ENCODE results near the gene GIMAP5. TPM values are rescaled to one million over a fixed set of nuclear protein-coding genes. Genes with fewer than 3 reads are reported as not detected.

The GIMAP5 gene
- total RNA-seq, 1 donor from 2014 or later = 21.4 TPM

DNA sequence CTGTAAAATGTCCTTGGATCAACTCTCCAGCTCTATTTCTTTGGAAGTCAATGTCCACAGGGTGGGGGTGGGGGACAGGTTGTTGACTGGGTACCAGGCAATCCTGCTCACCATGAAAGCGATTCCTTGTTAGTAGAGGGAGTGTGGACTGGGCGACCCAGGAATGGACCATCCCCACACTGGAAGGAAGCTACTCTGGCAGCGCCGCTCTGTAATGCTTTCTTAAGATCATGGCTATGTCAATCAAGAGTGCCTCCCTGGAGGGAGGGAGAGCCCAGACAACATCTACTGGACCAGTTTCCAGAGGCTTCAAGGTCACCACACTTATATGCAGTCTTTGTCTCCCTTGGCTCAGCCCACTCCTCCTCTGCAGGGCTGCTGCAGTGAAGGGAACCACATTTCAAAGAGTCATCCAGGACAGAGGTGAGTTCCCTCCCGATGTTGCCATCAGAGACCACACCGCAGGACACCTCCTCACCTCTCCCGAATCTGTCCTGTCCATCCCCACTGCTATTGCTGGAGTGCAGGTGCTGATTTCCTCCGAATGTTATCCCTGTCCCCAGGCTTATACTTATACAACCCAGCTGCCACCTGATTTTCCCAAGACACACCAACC, 6.9 kb downstream of the GIMAP5 start:
- Histone ChIP-seq H3K27ac (ENCODE audit: low read depth, low read length) (no peak overlapping the region), H3K27me3 (ENCODE audit: control insufficient read depth in 3 of 3, insufficient read depth in 3 of 3, low read length in 3 of 3) (peaks cover 0 to 8% (median 0%) of the 10 kb centered on the region in 3 donors), H3K4me1 (ENCODE audit: control insufficient read depth in 3 of 3, insufficient read depth in 3 of 3, low read length in 3 of 3) (peaks cover 8 to 18% (median 11%) of the 10 kb centered on the region in 3 donors), H3K4me3 (ENCODE audit: low read length in 3 of 3) (no peak overlapping the region), H3K9me3 (ENCODE audit: control insufficient read depth in 3 of 3, low read length in 3 of 3) (no peaks in the 10 kb centered on the region), H3K9ac (ENCODE audit: low read depth in 1 of 3, low read length in 3 of 3) (no peak overlapping the region), H3K36me3 (ENCODE audit: control insufficient read depth in 3 of 3, insufficient read depth in 3 of 3, low read length in 3 of 3) (peaks cover 0 to 5% (median 2%) of the 10 kb centered on the region in 3 donors)

DNA sequence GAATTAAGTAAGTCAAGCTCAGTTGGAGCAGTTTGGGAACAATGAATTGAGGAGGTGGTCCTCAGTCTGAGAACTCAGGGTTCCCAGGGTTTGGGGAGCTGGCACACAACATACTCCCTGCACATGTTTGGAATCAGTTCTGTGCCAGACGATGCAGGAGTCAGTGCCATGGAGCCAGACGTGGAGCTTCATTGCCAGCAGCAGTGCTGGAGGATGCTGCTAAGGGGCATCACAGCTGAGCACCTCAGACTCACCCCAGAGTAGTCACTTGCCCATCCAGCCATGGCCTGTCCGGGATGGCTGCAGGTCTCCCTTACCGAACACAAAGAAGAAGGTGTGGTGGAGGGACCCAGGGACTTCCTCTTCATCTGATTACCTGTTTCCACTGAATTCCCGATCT, 7.9 kb downstream of the GIMAP5 start:
- Histone ChIP-seq H3K9me3 (ENCODE audit: control insufficient read depth in 3 of 3, low read length in 3 of 3) (no peaks in the 10 kb centered on the region), H3K9ac (ENCODE audit: low read depth in 1 of 3, low read length in 3 of 3) (no peak overlapping the region), H3K27me3 (ENCODE audit: control insufficient read depth in 3 of 3, insufficient read depth in 3 of 3, low read length in 3 of 3) (peaks cover 0 to 8% (median 0%) of the 10 kb centered on the region in 3 donors), H3K4me3 (ENCODE audit: low read length in 3 of 3) (no peak overlapping the region), H3K36me3 (ENCODE audit: control insufficient read depth in 3 of 3, insufficient read depth in 3 of 3, low read length in 3 of 3) (peaks cover 0 to 5% (median 2%) of the 10 kb centered on the region in 3 donors), H3K27ac (ENCODE audit: low read depth, low read length) (no peak overlapping the region), H3K4me1 (ENCODE audit: control insufficient read depth in 3 of 3, insufficient read depth in 3 of 3, low read length in 3 of 3) (peaks cover 8 to 18% (median 11%) of the 10 kb centered on the region in 3 donors)

DNA sequence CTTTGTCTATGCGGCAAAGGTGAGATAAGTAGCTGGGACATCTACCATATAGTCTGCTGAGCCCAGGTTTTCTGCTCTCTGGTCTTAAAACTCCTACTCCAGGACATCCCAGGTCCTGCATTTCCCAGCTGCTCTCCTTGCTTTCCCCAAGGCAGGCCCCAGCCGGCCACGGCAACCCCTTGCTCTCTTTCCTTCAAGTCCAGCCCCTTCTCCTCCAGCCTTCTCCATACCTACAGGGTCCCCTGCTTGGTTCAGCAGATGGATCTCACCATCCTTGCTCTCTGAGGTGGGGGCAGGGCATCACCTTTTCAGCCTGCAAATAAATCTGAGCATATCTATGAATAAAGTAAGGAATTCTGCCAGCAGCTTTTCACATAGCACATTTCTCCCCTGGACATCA, 8.7 kb downstream of the GIMAP5 start:
- H3K27ac ChIP-seq (ENCODE audit: low read depth, low read length) = no peak overlapping the region
- H3K36me3 ChIP-seq (ENCODE audit: control insufficient read depth in 3 of 3, insufficient read depth in 3 of 3, low read length in 3 of 3) = peaks cover 0 to 4% (median 2%) of the 10 kb centered on the region in 3 donors
- H3K27me3 ChIP-seq (ENCODE audit: control insufficient read depth in 3 of 3, insufficient read depth in 3 of 3, low read length in 3 of 3) = peaks cover 0 to 8% (median 0%) of the 10 kb centered on the region in 3 donors
- peaks cover 5 to 18% (median 11%) of the 10 kb centered on the region in 3 donors for H3K4me1 ChIP-seq (ENCODE audit: control insufficient read depth in 3 of 3, insufficient read depth in 3 of 3, low read length in 3 of 3)
- no peaks in the 10 kb centered on the region for H3K9me3 ChIP-seq (ENCODE audit: control insufficient read depth in 3 of 3, low read length in 3 of 3)
- no peak overlapping the region for H3K9ac ChIP-seq (ENCODE audit: low read depth in 1 of 3, low read length in 3 of 3)
- no peak overlapping the region for H3K4me3 ChIP-seq (ENCODE audit: low read length in 3 of 3)

DNA sequence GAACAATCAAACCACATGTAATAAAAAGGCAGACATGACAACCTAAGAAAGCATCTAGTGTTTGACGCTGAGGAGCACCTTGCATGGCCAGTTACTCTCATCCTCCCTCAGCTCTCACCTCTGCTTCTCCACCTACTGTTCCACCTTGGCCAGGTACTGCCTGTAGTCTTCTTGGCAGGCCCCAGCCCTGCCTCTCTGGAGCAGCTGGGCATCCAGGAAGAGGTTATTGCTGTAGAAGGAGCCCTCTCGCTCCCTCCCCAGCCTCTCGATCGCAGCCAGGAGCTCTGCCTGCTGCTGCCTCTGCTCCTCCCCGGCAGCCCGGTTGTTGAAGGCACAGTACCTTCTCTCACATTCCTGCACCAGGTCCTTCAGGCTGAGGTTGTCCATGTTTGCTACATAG, 9.7 kb downstream of the GIMAP5 start:
- H3K9ac ChIP-seq (ENCODE audit: low read depth in 1 of 3, low read length in 3 of 3) = no peak overlapping the region
- H3K4me3 ChIP-seq (ENCODE audit: low read length in 3 of 3) = no peak overlapping the region
- H3K36me3 ChIP-seq (ENCODE audit: control insufficient read depth in 3 of 3, insufficient read depth in 3 of 3, low read length in 3 of 3) = peaks cover 0 to 2% (median 2%) of the 10 kb centered on the region in 3 donors
- no peaks in the 10 kb centered on the region for H3K9me3 ChIP-seq (ENCODE audit: control insufficient read depth in 3 of 3, low read length in 3 of 3)
- peaks cover 5 to 14% (median 11%) of the 10 kb centered on the region in 3 donors for H3K4me1 ChIP-seq (ENCODE audit: control insufficient read depth in 3 of 3, insufficient read depth in 3 of 3, low read length in 3 of 3)
- no peak overlapping the region for H3K27ac ChIP-seq (ENCODE audit: low read depth, low read length)
- H3K27me3 ChIP-seq (ENCODE audit: control insufficient read depth in 3 of 3, insufficient read depth in 3 of 3, low read length in 3 of 3) = peaks cover 0 to 8% (median 0%) of the 10 kb centered on the region in 3 donors

DNA sequence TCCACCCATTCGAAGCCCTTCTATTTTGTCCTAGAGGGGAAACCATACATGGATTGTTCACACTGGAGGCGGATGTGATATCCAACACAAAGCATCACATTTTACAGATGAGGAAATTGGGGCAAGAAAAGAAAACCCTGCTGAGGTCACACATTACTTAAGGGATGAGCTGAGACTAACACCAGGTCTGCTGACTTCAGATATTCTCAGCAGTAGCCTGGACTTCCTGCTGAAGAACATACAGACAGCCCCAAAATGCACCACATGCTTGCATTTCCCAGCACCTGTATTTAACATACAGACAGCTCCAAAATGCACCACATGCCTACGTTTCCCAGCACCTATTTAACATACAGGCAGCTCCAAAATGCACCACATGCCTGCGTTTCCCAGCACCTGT, 11.2 kb downstream of the GIMAP5 start:
- peaks cover 0 to 8% (median 0%) of the 10 kb centered on the region in 3 donors for H3K27me3 ChIP-seq (ENCODE audit: control insufficient read depth in 3 of 3, insufficient read depth in 3 of 3, low read length in 3 of 3)
- H3K27ac ChIP-seq (ENCODE audit: low read depth, low read length) = no peak overlapping the region
- peaks cover 0 to 6% (median 5%) of the 10 kb centered on the region in 3 donors for H3K4me1 ChIP-seq (ENCODE audit: control insufficient read depth in 3 of 3, insufficient read depth in 3 of 3, low read length in 3 of 3)
- no peaks in the 10 kb centered on the region for H3K36me3 ChIP-seq (ENCODE audit: control insufficient read depth in 3 of 3, insufficient read depth in 3 of 3, low read length in 3 of 3)
- no peaks in the 10 kb centered on the region for H3K9me3 ChIP-seq (ENCODE audit: control insufficient read depth in 3 of 3, low read length in 3 of 3)
- no peak overlapping the region for H3K9ac ChIP-seq (ENCODE audit: low read depth in 1 of 3, low read length in 3 of 3)
- no peak overlapping the region for H3K4me3 ChIP-seq (ENCODE audit: low read length in 3 of 3)

DNA sequence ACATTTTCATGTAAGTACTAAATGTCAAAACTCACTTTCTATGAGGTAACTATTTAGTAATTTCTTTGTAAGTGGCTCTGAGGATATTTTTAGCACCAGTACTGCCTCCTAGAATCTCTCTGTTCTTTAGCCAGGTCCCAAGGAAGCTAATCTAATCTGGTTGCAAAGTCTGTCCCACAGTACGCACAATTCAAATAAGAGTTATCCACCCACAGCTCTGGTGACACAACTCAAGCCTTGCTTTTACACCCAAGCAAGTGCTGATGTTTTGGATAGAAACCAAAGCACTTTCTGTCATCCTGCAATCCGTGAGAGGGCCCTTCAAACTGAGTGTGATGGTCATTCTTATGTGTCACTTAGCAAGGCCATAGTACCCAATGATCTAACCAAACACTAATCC, 14.5 kb downstream of the GIMAP5 start:
- H3K9ac ChIP-seq (ENCODE audit: low read depth in 1 of 3, low read length in 3 of 3) = no peak overlapping the region
- H3K4me3 ChIP-seq (ENCODE audit: low read length in 3 of 3) = no peak overlapping the region
- H3K27ac ChIP-seq (ENCODE audit: low read depth, low read length) = no peak overlapping the region
- no peaks in the 10 kb centered on the region for H3K36me3 ChIP-seq (ENCODE audit: control insufficient read depth in 3 of 3, insufficient read depth in 3 of 3, low read length in 3 of 3)
- H3K9me3 ChIP-seq (ENCODE audit: control insufficient read depth in 3 of 3, low read length in 3 of 3) = no peaks in the 10 kb centered on the region
- H3K27me3 ChIP-seq (ENCODE audit: control insufficient read depth in 3 of 3, insufficient read depth in 3 of 3, low read length in 3 of 3) = peaks cover 0 to 8% (median 0%) of the 10 kb centered on the region in 3 donors
- H3K4me1 ChIP-seq (ENCODE audit: control insufficient read depth in 3 of 3, insufficient read depth in 3 of 3, low read length in 3 of 3) = peaks cover 0 to 7% (median 5%) of the 10 kb centered on the region in 3 donors

DNA sequence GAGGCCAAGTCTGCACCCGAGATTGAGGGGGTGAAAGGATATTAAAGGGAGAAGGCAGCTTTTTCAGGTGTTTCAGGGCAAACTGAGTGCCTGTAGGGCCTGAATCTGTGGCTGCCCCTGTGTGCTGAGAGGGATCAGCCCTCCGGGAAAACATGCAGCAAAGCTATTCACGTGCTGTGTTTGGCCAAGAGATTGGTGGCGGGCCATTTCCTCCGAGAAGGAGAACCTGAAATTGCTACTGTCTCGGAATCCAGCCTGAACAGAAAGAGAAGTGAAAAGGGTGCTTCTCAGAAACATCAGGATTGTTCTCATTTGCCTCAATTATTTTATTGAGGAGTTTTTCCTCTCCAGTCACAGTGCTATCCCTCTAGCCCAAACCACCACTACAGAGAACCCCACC, 16.0 kb downstream of the GIMAP5 start:
- peaks cover 0 to 7% (median 5%) of the 10 kb centered on the region in 3 donors for H3K4me1 ChIP-seq (ENCODE audit: control insufficient read depth in 3 of 3, insufficient read depth in 3 of 3, low read length in 3 of 3)
- no peaks in the 10 kb centered on the region for H3K27me3 ChIP-seq (ENCODE audit: control insufficient read depth in 3 of 3, insufficient read depth in 3 of 3, low read length in 3 of 3)
- H3K27ac ChIP-seq (ENCODE audit: low read depth, low read length) = no peak overlapping the region
- H3K36me3 ChIP-seq (ENCODE audit: control insufficient read depth in 3 of 3, insufficient read depth in 3 of 3, low read length in 3 of 3) = no peaks in the 10 kb centered on the region
- H3K9ac ChIP-seq (ENCODE audit: low read depth in 1 of 3, low read length in 3 of 3) = no peak overlapping the region
- H3K4me3 ChIP-seq (ENCODE audit: low read length in 3 of 3) = no peak overlapping the region
- H3K9me3 ChIP-seq (ENCODE audit: control insufficient read depth in 3 of 3, low read length in 3 of 3) = no peaks in the 10 kb centered on the region

DNA sequence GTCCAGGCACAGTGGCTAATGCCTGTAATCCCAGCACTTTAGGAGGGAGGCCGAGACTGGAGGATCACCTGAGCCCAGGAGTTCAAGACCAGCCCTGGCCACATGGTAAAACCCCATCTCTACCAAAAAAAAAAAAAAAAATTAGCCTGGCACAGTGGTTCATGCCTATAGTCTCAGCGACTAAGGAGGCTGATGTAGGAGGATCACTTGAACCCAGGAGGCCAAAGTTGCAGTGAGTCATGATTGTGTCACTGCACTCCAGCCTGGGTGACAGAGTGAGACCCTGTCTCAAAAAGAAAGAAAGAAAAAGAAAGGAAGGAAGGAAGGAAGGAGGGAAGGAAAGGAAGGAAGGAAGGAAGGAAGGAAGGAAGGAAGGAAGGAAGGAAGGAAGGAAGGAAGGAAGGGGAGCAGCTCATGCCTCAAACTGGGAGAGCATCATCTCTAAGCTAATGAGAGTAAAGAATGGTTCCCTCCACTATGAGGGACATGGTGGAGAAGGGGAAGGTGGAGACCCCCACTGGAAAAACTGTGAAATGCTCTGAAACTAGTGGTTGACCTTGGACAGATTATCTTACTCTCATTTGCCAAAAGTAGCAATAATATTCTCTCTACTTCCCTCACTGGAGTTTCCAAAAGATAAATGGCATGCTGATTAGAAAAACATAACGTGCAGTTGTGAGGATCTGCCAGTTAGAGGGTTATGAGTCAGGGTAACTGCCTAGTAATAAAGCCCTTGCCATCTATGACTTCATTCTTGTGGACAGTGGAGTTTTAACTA, 16.8 kb downstream of the GIMAP5 start:
- Histone ChIP-seq H3K36me3 (ENCODE audit: control insufficient read depth in 3 of 3, insufficient read depth in 3 of 3, low read length in 3 of 3) (no peaks in the 10 kb centered on the region), H3K9ac (ENCODE audit: low read depth in 1 of 3, low read length in 3 of 3) (no peak overlapping the region), H3K4me1 (ENCODE audit: control insufficient read depth in 3 of 3, insufficient read depth in 3 of 3, low read length in 3 of 3) (peaks cover 0 to 7% (median 5%) of the 10 kb centered on the region in 3 donors), H3K9me3 (ENCODE audit: control insufficient read depth in 3 of 3, low read length in 3 of 3) (no peaks in the 10 kb centered on the region), H3K27me3 (ENCODE audit: control insufficient read depth in 3 of 3, insufficient read depth in 3 of 3, low read length in 3 of 3) (no peaks in the 10 kb centered on the region), H3K27ac (ENCODE audit: low read depth, low read length) (no peak overlapping the region), H3K4me3 (ENCODE audit: low read length in 3 of 3) (no peak overlapping the region)

DNA sequence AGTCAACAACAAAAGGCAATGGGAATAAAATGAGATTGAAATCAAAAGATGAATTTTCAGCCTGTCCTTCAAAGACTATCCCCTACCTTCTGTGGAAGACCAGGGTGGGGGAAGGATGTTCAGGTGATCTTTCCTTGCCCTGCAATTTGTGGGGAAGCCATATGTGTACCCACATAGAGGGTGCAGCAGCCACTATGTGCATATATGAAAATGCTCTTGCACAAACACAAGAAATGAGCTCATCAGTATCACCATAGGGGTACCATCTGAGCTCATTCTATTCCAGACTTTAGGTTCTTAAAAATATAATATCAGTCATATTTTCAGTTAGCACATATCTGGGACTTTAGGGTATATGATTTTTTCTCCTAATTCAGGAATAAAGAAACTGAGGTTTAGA, 17.7 kb downstream of the GIMAP5 start:
- H3K9ac ChIP-seq (ENCODE audit: low read depth in 1 of 3, low read length in 3 of 3) = no peak overlapping the region
- no peak overlapping the region for H3K4me3 ChIP-seq (ENCODE audit: low read length in 3 of 3)
- H3K36me3 ChIP-seq (ENCODE audit: control insufficient read depth in 3 of 3, insufficient read depth in 3 of 3, low read length in 3 of 3) = no peaks in the 10 kb centered on the region
- H3K9me3 ChIP-seq (ENCODE audit: control insufficient read depth in 3 of 3, low read length in 3 of 3) = no peaks in the 10 kb centered on the region
- peaks cover 0 to 7% (median 5%) of the 10 kb centered on the region in 3 donors for H3K4me1 ChIP-seq (ENCODE audit: control insufficient read depth in 3 of 3, insufficient read depth in 3 of 3, low read length in 3 of 3)
- no peaks in the 10 kb centered on the region for H3K27me3 ChIP-seq (ENCODE audit: control insufficient read depth in 3 of 3, insufficient read depth in 3 of 3, low read length in 3 of 3)
- H3K27ac ChIP-seq (ENCODE audit: low read depth, low read length) = peak overlapping the region; percentile 47

DNA sequence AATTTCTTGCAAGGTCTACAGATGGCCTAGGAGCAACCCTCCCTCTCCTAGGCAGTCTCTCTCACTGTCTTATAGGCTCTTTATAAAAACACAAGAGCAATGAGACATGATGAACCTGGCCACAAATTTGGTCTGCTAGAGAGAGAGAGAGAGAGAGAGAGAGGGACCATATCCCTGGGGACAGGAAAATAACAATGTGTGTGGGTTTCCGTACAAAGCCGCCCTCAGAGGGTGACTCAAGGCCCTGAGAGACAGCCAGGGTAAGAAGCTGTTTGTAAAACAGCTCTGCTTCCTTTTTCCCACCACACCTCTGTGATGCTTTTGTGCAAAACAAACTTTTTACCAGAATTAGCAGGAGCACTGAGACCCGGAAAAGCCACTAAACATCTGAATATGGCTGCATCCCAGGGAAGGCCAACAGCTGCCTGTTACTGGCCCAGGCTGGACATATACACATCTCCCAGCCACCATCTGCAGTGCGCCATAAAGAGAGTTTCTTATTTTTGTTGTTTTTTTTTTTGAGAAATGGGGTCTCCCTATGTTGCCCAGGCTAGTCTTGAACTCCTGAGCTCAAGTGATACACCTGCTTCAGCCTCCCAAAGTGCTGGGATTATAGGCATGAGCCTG, 18.4 kb downstream of the GIMAP5 start:
- Histone ChIP-seq H3K36me3 (ENCODE audit: control insufficient read depth in 3 of 3, insufficient read depth in 3 of 3, low read length in 3 of 3) (no peaks in the 10 kb centered on the region), H3K9me3 (ENCODE audit: control insufficient read depth in 3 of 3, low read length in 3 of 3) (no peaks in the 10 kb centered on the region), H3K9ac (ENCODE audit: low read depth in 1 of 3, low read length in 3 of 3) (no peak overlapping the region), H3K4me1 (ENCODE audit: control insufficient read depth in 3 of 3, insufficient read depth in 3 of 3, low read length in 3 of 3) (peaks cover 0 to 7% (median 5%) of the 10 kb centered on the region in 3 donors), H3K27me3 (ENCODE audit: control insufficient read depth in 3 of 3, insufficient read depth in 3 of 3, low read length in 3 of 3) (no peaks in the 10 kb centered on the region), H3K27ac (ENCODE audit: low read depth, low read length) (peak overlapping the region; percentile 68), H3K4me3 (ENCODE audit: low read length in 3 of 3) (no peak overlapping the region)

Measured in skeletal muscle tissue (tissue), 4 donors.